ENCODE data around the gene SEC14L1. TPM values are rescaled to one million over a fixed set of nuclear protein-coding genes. Genes with fewer than 3 reads are reported as not detected.

Gene SEC14L1
- total and polyA plus RNA-seq, 3 experiments from 2014 or later, result 9.5 to 75.6 (median 73.3) TPM

DNA sequence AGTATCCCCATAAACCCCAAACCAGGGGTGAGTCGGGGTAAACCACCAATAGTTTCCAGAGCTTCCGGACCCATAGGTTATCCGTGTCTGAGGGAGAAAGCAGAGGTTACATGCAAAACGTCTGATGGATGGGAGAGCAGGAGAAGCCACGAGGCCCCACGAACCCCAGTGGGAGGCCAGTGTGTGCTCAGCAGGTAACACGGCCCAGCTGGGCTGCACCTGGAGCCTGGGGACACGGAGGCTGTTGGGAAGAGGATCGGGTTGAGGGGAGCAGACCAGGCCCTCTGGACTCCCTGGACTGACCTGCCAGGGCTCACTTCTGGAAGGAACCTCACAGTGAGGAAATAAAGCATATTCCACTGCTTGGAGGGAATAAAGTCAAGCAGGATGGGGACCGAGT lies 78.1 kb downstream of the SEC14L1 start:
- Histone ChIP-seq H3K9me3 (ENCODE audit: low read length) (no peaks in the 10 kb centered on the region), H3K4me1 (ENCODE audit: insufficient read depth, low read length) (no peaks in the 10 kb centered on the region), H3K36me3 (ENCODE audit: insufficient read depth, low read length) (peaks cover 2% of the 10 kb centered on the region), H3K27ac (ENCODE audit: low read depth, low read length) (no peak overlapping the region), H3K4me3 (ENCODE audit: low read length) (no peak overlapping the region), H3K27me3 (ENCODE audit: insufficient read depth, low read length, poor library complexity, severe bottlenecking) (no peaks in the 10 kb centered on the region)
- H3K4me3 Mint-ChIP-seq, result no peak overlapping the region
- no peaks in the 10 kb centered on the region for H3K27me3 Mint-ChIP-seq
- H3K4me1 Mint-ChIP-seq, result no peaks in the 10 kb centered on the region
- CTCF ChIA-PET, result no interaction called here
- peaks cover 0 to 35% (median 2%) of the 10 kb centered on the region in 3 donors for H3K36me3 Mint-ChIP-seq
- DNase-seq, result no peak
- no peaks in the 10 kb centered on the region for H3K9me3 Mint-ChIP-seq
- POLR2A ChIA-PET, result no interaction called here
- no peak overlapping the region for H3K27ac Mint-ChIP-seq

DNA sequence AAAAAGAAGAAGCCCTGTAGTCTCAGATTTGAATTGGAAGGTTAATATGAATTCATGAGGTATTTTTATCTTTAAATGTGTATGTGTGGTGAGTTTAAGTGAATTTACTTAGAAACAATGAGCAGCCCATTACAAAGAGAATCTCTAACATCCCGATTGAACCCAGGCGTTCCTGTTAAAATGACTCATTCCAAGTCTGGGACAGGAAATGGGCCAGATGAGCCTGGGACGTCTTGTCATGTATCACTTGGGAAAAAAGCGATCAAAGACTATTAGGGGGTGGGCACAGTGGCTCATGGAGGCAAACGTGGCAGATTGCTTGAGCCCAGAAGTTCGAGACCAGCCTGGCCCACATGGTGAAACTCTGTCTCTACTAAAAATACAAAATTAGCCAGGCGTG lies 81.6 kb downstream of the SEC14L1 start:
- DNase-seq, result no peak
- Mint-ChIP-seq H3K9me3 (peaks cover 0 to 4% (median 0%) of the 10 kb centered on the region in 5 donors), H3K4me1 (no peaks in the 10 kb centered on the region), H3K4me3 (no peak overlapping the region), H3K36me3 (peaks cover 0 to 10% (median 2%) of the 10 kb centered on the region in 3 donors), H3K27me3 (no peaks in the 10 kb centered on the region), H3K27ac (no peak overlapping the region)
- H3K4me3 ChIP-seq (ENCODE audit: low read length), result no peak overlapping the region
- ChIA-PET CTCF (no interaction called here), POLR2A (interaction anchor here (0.6 kb wide), 1 partner anchor 458 kb away, joined by 8 read pairs; no protein-coding TSS in a partner anchor)
- H3K4me1 ChIP-seq (ENCODE audit: insufficient read depth, low read length), result no peaks in the 10 kb centered on the region
- no peaks in the 10 kb centered on the region for H3K9me3 ChIP-seq (ENCODE audit: low read length)
- no peaks in the 10 kb centered on the region for H3K36me3 ChIP-seq (ENCODE audit: insufficient read depth, low read length)
- H3K27me3 ChIP-seq (ENCODE audit: insufficient read depth, low read length, poor library complexity, severe bottlenecking), result no peaks in the 10 kb centered on the region
- no peak overlapping the region for H3K27ac ChIP-seq (ENCODE audit: low read depth, low read length)

DNA sequence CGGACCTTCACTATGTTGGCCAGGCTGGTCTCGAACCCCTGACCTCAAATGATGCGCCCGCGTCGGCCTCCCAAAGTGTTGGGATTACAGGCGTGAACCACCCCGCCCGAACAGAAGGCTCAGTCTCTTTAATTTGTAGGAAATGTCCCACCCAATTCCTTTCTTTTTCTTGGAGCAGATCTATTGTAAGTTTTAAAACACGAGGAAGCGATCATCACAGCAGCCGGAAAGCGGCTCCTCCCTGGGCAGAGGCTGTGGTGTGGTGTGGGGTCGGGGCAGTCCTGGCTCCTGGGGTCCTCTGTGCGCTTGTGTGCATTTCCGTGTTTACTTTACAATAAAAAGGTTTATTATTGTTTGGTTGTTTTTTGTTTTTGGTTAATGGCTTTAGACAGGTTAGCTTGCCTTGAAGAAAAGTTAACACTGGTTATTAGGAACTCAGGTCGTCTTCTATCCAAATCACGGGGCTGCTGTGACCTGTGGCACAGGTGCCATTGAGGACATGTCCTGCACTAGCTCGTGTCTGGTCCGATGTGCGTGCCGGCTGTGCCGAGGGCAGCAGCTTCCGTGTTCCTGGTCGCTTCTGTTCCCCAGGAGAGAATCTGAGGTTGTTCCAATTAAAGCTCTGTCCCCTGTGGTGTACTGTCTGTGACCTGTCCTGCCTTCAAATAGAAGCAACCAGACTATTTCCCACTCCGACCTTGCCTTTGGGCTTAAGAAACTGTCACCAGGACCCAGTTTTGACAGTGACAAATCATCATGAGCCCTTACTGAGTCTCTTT lies 83.1 kb downstream of the SEC14L1 start:
- DNase-seq, result no peak
- H3K27ac Mint-ChIP-seq, result peak overlapping the region in 1 of 8 donors; percentile 72
- H3K9me3 Mint-ChIP-seq, result peaks cover 0 to 4% (median 0%) of the 10 kb centered on the region in 5 donors
- Histone ChIP-seq H3K27ac (ENCODE audit: low read depth, low read length) (no peak overlapping the region), H3K9me3 (ENCODE audit: low read length) (no peaks in the 10 kb centered on the region), H3K4me3 (ENCODE audit: low read length) (no peak overlapping the region), H3K27me3 (ENCODE audit: insufficient read depth, low read length, poor library complexity, severe bottlenecking) (no peaks in the 10 kb centered on the region), H3K36me3 (ENCODE audit: insufficient read depth, low read length) (no peaks in the 10 kb centered on the region), H3K4me1 (ENCODE audit: insufficient read depth, low read length) (no peaks in the 10 kb centered on the region)
- peaks cover 0 to under 1% (median 0%) of the 10 kb centered on the region in 3 donors for H3K36me3 Mint-ChIP-seq
- H3K4me1 Mint-ChIP-seq, result no peaks in the 10 kb centered on the region
- no peaks in the 10 kb centered on the region for H3K27me3 Mint-ChIP-seq
- H3K4me3 Mint-ChIP-seq, result no peak overlapping the region
- CTCF ChIA-PET, result interaction anchor here (1.4 kb wide), 1 partner anchor 12 kb away, joined by 4 read pairs; no protein-coding TSS in a partner anchor
- POLR2A ChIA-PET, result no interaction called here

DNA sequence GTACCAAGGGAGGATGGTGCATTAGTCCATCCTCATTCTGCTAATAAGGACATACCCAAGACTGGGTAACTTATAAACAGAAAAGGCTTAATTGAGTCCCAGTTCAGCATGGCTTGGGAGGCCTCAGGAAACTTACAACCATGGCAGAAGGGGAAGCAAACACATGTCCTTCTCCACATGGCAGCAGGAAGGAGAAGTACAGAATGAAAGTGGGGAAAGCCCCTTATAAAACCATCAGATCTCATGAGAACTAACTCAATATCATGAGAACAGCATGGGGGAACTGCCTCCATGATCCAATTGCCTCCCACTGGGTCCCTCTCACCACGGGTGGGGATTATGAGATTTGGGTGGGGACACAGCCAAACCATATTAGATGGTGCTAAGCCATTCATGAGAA lies 84.5 kb downstream of the SEC14L1 start:
- Histone ChIP-seq H3K27me3 (ENCODE audit: insufficient read depth, low read length, poor library complexity, severe bottlenecking) (no peaks in the 10 kb centered on the region), H3K4me1 (ENCODE audit: insufficient read depth, low read length) (no peaks in the 10 kb centered on the region), H3K4me3 (ENCODE audit: low read length) (no peak overlapping the region), H3K36me3 (ENCODE audit: insufficient read depth, low read length) (no peaks in the 10 kb centered on the region), H3K27ac (ENCODE audit: low read depth, low read length) (no peak overlapping the region), H3K9me3 (ENCODE audit: low read length) (no peaks in the 10 kb centered on the region)
- no peak for DNase-seq
- CTCF ChIA-PET, result no interaction called here
- POLR2A ChIA-PET, result no interaction called here
- no peak overlapping the region for H3K27ac Mint-ChIP-seq
- H3K4me3 Mint-ChIP-seq, result no peak overlapping the region
- H3K4me1 Mint-ChIP-seq, result no peaks in the 10 kb centered on the region
- no peaks in the 10 kb centered on the region for H3K36me3 Mint-ChIP-seq
- no peaks in the 10 kb centered on the region for H3K27me3 Mint-ChIP-seq
- peaks cover 0 to 4% (median 0%) of the 10 kb centered on the region in 5 donors for H3K9me3 Mint-ChIP-seq

DNA sequence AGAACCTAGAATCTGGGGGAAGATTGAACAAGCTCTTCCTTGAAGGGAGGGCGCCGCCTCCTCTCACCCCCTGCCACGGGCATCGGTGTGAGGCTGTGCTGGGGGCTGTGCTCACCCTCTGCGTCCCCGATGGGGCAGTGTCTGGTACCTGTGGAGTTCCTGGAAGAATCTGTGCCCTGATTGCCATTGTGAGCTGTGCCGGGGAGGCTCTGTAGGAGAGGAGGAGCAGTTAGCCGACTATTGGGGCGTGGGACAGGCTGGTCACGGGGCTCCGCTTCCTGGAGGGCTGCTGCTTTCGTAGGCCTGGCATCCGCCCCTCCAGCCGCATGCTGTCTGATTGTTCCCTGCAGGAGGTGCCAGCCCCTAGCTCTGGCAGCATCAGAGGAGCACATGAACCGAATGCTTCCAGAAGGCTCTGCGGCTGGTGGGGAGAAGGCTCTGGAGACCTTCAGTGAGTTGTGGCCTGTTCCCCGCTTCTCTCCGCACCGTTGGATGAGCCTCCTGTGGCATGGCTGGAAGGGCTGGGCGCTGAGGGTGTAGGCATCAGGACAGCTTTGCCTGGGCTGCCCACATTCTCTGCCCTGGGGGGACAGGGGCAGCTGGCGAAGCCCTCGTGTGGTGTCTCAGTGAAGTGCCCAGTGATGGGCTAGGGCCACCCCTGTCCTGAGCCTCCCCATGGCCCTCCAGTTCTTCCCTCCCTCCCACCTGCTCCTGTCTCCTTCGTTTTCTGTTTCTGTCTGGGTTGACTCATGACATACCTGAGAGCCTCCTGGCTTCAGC lies 86.9 kb downstream of the SEC14L1 start:
- Histone ChIP-seq H3K27ac (ENCODE audit: low read depth, low read length) (no peak overlapping the region), H3K9me3 (ENCODE audit: low read length) (no peaks in the 10 kb centered on the region), H3K27me3 (ENCODE audit: insufficient read depth, low read length, poor library complexity, severe bottlenecking) (no peaks in the 10 kb centered on the region), H3K4me3 (ENCODE audit: low read length) (no peak overlapping the region), H3K36me3 (ENCODE audit: insufficient read depth, low read length) (no peaks in the 10 kb centered on the region), H3K4me1 (ENCODE audit: insufficient read depth, low read length) (no peaks in the 10 kb centered on the region)
- Mint-ChIP-seq H3K27ac (no peak overlapping the region), H3K9me3 (peaks cover 0 to 4% (median 0%) of the 10 kb centered on the region in 5 donors), H3K4me3 (no peak overlapping the region), H3K27me3 (peaks cover 0 to 1% of the 10 kb centered on the region in 2 donors), H3K4me1 (no peaks in the 10 kb centered on the region), H3K36me3 (no peaks in the 10 kb centered on the region)
- ChIA-PET POLR2A (interaction anchor here (0.5 kb wide), 1 partner anchor 137 kb away, joined by 3 read pairs; no protein-coding TSS in a partner anchor), CTCF (no interaction called here)
- DNase-seq, result no peak

DNA sequence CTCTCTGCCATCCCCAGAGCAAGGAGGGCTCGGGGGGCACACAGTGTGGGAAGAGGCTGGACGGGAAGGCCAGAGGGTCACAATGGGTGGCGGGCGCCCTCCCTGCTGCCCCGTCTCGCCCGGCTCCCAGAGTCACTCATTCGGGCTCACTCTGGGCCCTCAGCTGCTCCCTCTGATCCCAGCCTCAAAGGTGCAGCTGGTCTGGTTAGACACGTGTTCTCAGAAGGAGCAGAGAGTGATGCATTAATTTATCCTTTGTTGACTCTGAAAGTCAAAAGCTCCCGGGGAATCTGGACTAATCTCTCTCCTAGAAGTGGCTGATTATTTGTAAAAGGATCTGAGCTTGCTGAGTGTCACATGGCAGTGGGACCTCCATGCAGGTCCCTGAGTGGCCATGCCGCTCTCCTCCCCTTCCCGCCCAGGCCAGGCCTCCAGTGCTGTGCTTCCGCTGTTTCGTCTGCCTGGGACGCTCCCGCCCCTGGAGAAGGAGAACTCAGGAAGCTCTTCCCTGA lies 87.5 kb downstream of the SEC14L1 start:
- H3K4me1 Mint-ChIP-seq, result no peaks in the 10 kb centered on the region
- Histone ChIP-seq H3K4me1 (ENCODE audit: insufficient read depth, low read length) (no peaks in the 10 kb centered on the region), H3K27me3 (ENCODE audit: insufficient read depth, low read length, poor library complexity, severe bottlenecking) (no peaks in the 10 kb centered on the region), H3K36me3 (ENCODE audit: insufficient read depth, low read length) (no peaks in the 10 kb centered on the region), H3K27ac (ENCODE audit: low read depth, low read length) (no peak overlapping the region), H3K4me3 (ENCODE audit: low read length) (no peak overlapping the region), H3K9me3 (ENCODE audit: low read length) (no peaks in the 10 kb centered on the region)
- H3K9me3 Mint-ChIP-seq, result peaks cover 0 to 4% (median 0%) of the 10 kb centered on the region in 5 donors
- no peak overlapping the region for H3K27ac Mint-ChIP-seq
- no peak overlapping the region for H3K4me3 Mint-ChIP-seq
- no peak for DNase-seq
- CTCF ChIA-PET, result interaction anchor here (1.1 kb wide), 1 partner anchor 11 kb away, joined by 4 read pairs; no protein-coding TSS in a partner anchor
- H3K36me3 Mint-ChIP-seq, result no peaks in the 10 kb centered on the region
- POLR2A ChIA-PET, result interaction anchor here (0.6 kb wide), 1 partner anchor 20 kb away, joined by 5 read pairs; no protein-coding TSS in a partner anchor
- peaks cover 0 to 1% of the 10 kb centered on the region in 2 donors for H3K27me3 Mint-ChIP-seq

DNA sequence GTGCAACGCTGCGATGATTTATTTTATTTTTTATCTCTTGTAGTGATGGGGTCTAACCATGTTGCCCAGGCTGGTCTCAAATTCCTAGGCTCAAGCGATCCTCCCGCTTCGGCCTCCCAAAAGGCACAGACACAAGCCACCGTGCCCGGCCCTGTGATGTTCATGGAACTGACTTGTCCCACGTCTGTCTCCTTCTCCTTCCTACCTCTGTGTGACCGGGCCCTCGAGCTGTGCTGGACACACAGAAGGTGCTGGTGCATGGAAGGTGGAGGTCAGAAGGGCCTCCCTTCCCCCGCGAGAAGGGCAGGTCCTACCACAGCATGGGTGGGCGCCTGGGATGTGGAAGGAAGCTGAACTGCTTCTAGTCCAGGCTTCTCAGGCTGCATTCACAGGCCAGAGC lies 88.0 kb downstream of the SEC14L1 start:
- Mint-ChIP-seq H3K4me3 (no peak overlapping the region), H3K9me3 (peaks cover 0 to 4% (median 0%) of the 10 kb centered on the region in 5 donors), H3K27me3 (peaks cover 0 to 1% of the 10 kb centered on the region in 2 donors), H3K4me1 (no peaks in the 10 kb centered on the region), H3K36me3 (no peaks in the 10 kb centered on the region), H3K27ac (peak overlapping the region in 1 of 8 donors; percentile 65)
- H3K27ac ChIP-seq (ENCODE audit: low read depth, low read length), result no peak overlapping the region
- H3K27me3 ChIP-seq (ENCODE audit: insufficient read depth, low read length, poor library complexity, severe bottlenecking), result no peaks in the 10 kb centered on the region
- H3K4me1 ChIP-seq (ENCODE audit: insufficient read depth, low read length), result no peaks in the 10 kb centered on the region
- ChIA-PET CTCF (interaction anchor here (1.1 kb wide), 1 partner anchor 12 kb away, joined by 4 read pairs; no protein-coding TSS in a partner anchor), POLR2A (interaction anchor here (0.6 kb wide), 1 partner anchor 21 kb away, joined by 5 read pairs; no protein-coding TSS in a partner anchor)
- no peak overlapping the region for H3K4me3 ChIP-seq (ENCODE audit: low read length)
- H3K36me3 ChIP-seq (ENCODE audit: insufficient read depth, low read length), result no peaks in the 10 kb centered on the region
- no peaks in the 10 kb centered on the region for H3K9me3 ChIP-seq (ENCODE audit: low read length)
- DNase-seq, result no peak

All from CD8-positive, alpha-beta memory T cell (primary cell).